HAP-1 (cell line): ENCODE results near the gene NADK2.
A peak's percentile ranks its signal among the peaks of the same experiment; 100 is the strongest.

Experiments
- DNase-seq, 2 experiments: peaks; one replicate each; pipeline ENCODE4 v3.0.0-alpha.2; 2016 to 2020; ENCODE audit warnings: low spot score in 2 of 2
- H3K27me3 ChIP-seq: fragments of 250-450 bp; sonication (Bioruptor Pico); 2 replicates; pipeline ENCODE4 v1.5.1; 2020; ENCODE audit warnings: low read depth, mild to moderate bottlenecking, moderate library complexity
- H3K36me3 ChIP-seq: fragments of 250-450 bp; sonication (Bioruptor Pico); replicated peaks from 2 replicates; pipeline ENCODE4 v1.5.1; 2020; ENCODE audit warnings: mild to moderate bottlenecking
- H3K4me1 ChIP-seq: fragments of 250-450 bp; sonication (Bioruptor Pico); 2 replicates; pipeline ENCODE4 v1.5.1; 2020; ENCODE audit warnings: mild to moderate bottlenecking
- H3K4me3 ChIP-seq: fragments of 250-450 bp; sonication (Bioruptor Pico); 2 replicates; pipeline ENCODE4 v1.5.1; 2020; ENCODE audit warnings: mild to moderate bottlenecking, moderate library complexity
- H3K9me3 ChIP-seq: fragments of 250-450 bp; sonication (Bioruptor Pico); 2 replicates; pipeline ENCODE4 v1.5.1; 2020; ENCODE audit warnings: mild to moderate bottlenecking, moderate library complexity
- in situ Hi-C: fragments of 300-500 bp; cut with MboI; formaldehyde crosslinking; loops from 3 replicates; pipeline ENCODE4 v1.14.3; 2020; ENCODE audit warnings: low sequenced_read_pairs, inconsistent platforms, mixed read lengths

NADK2 gene

DNA sequence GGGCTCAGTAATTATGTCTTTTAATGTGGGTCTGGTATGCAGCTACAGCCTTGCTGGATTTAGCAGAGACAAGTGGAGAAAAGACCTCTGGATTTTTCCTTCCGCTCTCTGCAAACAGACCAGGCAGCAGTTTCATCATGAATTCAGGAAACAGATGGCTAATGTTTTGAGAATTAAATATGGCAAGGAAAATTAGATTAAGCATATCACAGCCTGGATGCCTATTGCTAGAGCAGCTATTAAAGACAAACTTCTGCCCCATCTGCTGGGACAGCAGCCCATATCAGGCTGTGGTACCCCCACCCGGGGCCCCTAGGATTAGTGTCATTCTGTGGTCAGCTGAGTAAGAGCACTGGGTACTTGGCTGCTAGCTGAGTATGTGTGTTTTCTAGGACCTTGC, 83.6 kb downstream of the NADK2 start:
- in situ Hi-C loops = no loop called here
- Histone ChIP-seq H3K4me3 (no peak overlapping the region), H3K4me1 (peaks cover 5% of the 10 kb centered on the region), H3K36me3 (peaks cover 89% of the 10 kb centered on the region), H3K27me3 (no peaks in the 10 kb centered on the region), H3K9me3 (no peaks in the 10 kb centered on the region)
- no peak for DNase-seq

DNA sequence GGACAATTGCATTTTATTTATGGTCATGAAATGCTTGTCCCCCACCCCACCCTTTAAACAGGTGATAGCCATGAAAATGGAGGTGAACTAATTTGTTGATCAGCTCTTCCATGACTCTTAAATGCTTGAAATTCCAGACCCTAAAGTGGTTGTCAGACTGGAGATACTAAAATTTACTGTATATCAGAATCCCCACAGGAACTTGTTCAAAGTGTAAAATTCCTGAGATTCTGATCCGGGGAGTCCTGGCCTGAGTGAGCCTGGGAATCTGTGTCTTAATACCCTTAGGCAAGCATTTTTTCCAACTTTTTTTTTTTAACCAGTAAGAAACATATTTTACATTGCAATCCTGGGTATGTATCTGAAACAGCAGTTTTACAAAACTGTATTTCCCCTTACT, 85.1 kb downstream of the NADK2 start:
- no peaks in the 10 kb centered on the region for H3K9me3 ChIP-seq
- in situ Hi-C loops = no loop called here
- H3K27me3 ChIP-seq = no peaks in the 10 kb centered on the region
- no peak overlapping the region for H3K4me3 ChIP-seq
- no peak for DNase-seq
- peaks cover 74% of the 10 kb centered on the region for H3K36me3 ChIP-seq
- peaks cover 5% of the 10 kb centered on the region for H3K4me1 ChIP-seq

- Histone ChIP-seq H3K4me3 (no peak overlapping the region), H3K36me3 (peaks cover 72% of the 10 kb centered on the region), H3K27me3 (no peaks in the 10 kb centered on the region), H3K9me3 (no peaks in the 10 kb centered on the region), H3K4me1 (peaks cover 5% of the 10 kb centered on the region)
- DNase-seq = no peak
- in situ Hi-C loops = no loop called here
Measured at GRCh38 chr5:36156121-36156601, 85.6 kb downstream of the NADK2 start.

GRCh38 chr5:36155291-36155690, 86.4 kb downstream of the NADK2 start:
- Histone ChIP-seq H3K4me3 (no peak overlapping the region), H3K9me3 (no peaks in the 10 kb centered on the region), H3K4me1 (peaks cover 10% of the 10 kb centered on the region), H3K27me3 (no peaks in the 10 kb centered on the region), H3K36me3 (peaks cover 66% of the 10 kb centered on the region)
- in situ Hi-C loops = no loop called here
- no peak for DNase-seq

DNA sequence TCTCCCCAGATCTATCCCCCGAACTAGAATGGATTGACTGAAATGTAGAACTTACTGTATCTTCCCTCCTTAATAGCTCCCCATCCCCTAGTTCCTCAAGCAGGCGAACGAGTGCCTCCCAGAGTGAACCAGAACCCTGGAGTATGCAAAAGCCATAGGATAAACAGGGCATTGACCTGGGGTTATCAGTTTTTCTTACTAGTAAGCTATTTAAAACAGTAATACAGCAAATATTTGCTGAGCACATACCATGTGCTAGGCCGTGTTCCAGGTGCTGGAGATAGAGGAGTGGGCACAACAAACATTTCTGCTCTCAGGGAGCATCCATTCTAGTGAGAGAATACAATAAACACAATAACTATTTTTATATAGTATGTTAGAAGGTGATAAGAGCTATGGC, 88.0 kb downstream of the NADK2 start:
- Histone ChIP-seq H3K4me3 (peak overlapping the region; percentile 85; the same call in 1 of the 2 replicates), H3K36me3 (peaks cover 50% of the 10 kb centered on the region), H3K4me1 (peaks cover 12% of the 10 kb centered on the region)

GRCh38 chr5:36153298-36153677, 88.4 kb downstream of the NADK2 start:
- no peaks in the 10 kb centered on the region for H3K9me3 ChIP-seq
- peak overlapping the region; percentile 85 for H3K4me3 ChIP-seq
- peaks cover 12% of the 10 kb centered on the region for H3K4me1 ChIP-seq
- in situ Hi-C loops = loop anchor here (5.0 kb wide), 1 partner anchor 76 kb away; no protein-coding TSS in a partner anchor
- DNase-seq = no peak
- peaks cover 46% of the 10 kb centered on the region for H3K36me3 ChIP-seq
- no peaks in the 10 kb centered on the region for H3K27me3 ChIP-seq

More for the DNA sequence above, 88.0 kb downstream of the NADK2 start:
- in situ Hi-C loops = loop anchor here (5.0 kb wide), 1 partner anchor 76 kb away; no protein-coding TSS in a partner anchor
- DNase-seq = no peak
- no peaks in the 10 kb centered on the region for H3K9me3 ChIP-seq
- no peaks in the 10 kb centered on the region for H3K27me3 ChIP-seq

GRCh38 chr5:36152324-36153297, 89.1 kb downstream of the NADK2 start:
- H3K36me3 ChIP-seq = peaks cover 43% of the 10 kb centered on the region
- in situ Hi-C loops = loop anchor here (5.0 kb wide), 1 partner anchor 75 kb away; no protein-coding TSS in a partner anchor
- no peaks in the 10 kb centered on the region for H3K27me3 ChIP-seq
- DNase-seq = peak; percentile 13 to 18
- H3K4me3 ChIP-seq = peak overlapping the region; percentile 85
- H3K9me3 ChIP-seq = no peaks in the 10 kb centered on the region
- peaks cover 12% of the 10 kb centered on the region for H3K4me1 ChIP-seq

GRCh38 chr5:36151434-36152323, 90.0 kb downstream of the NADK2 start, which contains the start of the genes LMBRD2 and SKP2:
TSS of gene LMBRD2 (minus strand) at chr5:36151887. CDS start at chr5:36143349, 8,538 bp downstream.
TSS of gene SKP2 (plus strand) at chr5:36152111. CDS start at chr5:36152263, 152 bp downstream.
- Histone ChIP-seq H3K36me3 (peaks cover 33% of the 10 kb centered on the region), H3K4me3 (peak within 1 kb of the TSS; percentile 85), H3K27me3 (no peaks in the 10 kb centered on the region), H3K9me3 (no peaks in the 10 kb centered on the region), H3K4me1 (peaks cover 12% of the 10 kb centered on the region)
- peak; percentile 98 for DNase-seq
- in situ Hi-C loops = loop anchor here (5.0 kb wide), 1 partner anchor 74 kb away; no protein-coding TSS in a partner anchor

DNA sequence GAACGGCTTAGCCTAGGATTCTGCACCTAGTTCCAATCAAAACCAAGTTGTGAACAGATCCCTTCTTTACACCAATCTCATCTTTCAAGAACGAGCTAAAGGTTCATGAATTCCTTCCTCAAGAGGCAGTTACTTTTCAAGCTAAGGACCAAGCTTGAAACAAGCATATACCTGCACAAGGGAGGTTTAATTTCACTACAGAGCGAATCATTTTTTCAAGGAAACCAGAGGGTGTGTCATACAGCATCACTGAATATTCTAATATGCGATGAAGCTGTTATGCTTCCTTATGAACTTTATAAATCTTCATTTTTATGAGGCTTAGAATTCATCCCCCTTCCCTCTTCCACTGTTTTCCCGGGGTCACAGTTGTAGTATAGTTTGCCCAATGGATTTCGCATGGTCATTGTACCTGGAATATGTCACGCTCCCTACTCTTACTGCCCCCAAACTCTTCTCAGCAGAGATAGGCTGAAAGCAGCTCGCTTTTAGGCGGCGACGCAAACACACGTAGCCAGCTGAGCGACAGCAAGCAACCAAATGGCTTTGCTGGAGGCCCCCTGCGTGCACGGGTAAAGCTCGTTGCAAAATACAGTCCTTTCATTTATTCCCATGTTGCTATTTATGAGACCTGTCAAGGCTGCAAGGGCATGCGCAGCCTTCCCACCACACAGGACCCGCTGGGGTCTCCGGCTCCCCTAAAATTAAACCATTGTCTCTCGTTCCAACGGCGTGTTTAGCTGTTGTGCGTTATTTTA, 90.9 kb downstream of the NADK2 start:
- in situ Hi-C loops = loop anchor here (5.0 kb wide), 1 partner anchor 74 kb away; no protein-coding TSS in a partner anchor
- no peaks in the 10 kb centered on the region for H3K9me3 ChIP-seq
- H3K4me1 ChIP-seq = peaks cover 12% of the 10 kb centered on the region
- H3K36me3 ChIP-seq = peaks cover 27% of the 10 kb centered on the region
- no peaks in the 10 kb centered on the region for H3K27me3 ChIP-seq
- H3K4me3 ChIP-seq = peak overlapping the region; percentile 85
- DNase-seq = peak; percentile 33 to 67

GRCh38 chr5:36147681-36148080, 94.0 kb downstream of the NADK2 start:
- DNase-seq = no peak
- peaks cover 7% of the 10 kb centered on the region for H3K4me1 ChIP-seq
- in situ Hi-C loops = no loop called here
- no peak overlapping the region for H3K4me3 ChIP-seq
- H3K36me3 ChIP-seq = 0 out of 2 replicates have a peak, but pooled peaks cover 2% of the 10 kb centered on the region
- H3K9me3 ChIP-seq = no peaks in the 10 kb centered on the region
- no peaks in the 10 kb centered on the region for H3K27me3 ChIP-seq

GRCh38 chr5:36146390-36146789, 95.3 kb downstream of the NADK2 start:
- Histone ChIP-seq H3K9me3 (no peaks in the 10 kb centered on the region), H3K4me1 (peaks cover 7% of the 10 kb centered on the region), H3K4me3 (no peak overlapping the region), H3K27me3 (no peaks in the 10 kb centered on the region), H3K36me3 (peaks cover 1% of the 10 kb centered on the region; the same call in 1 of the 2 replicates)
- DNase-seq = no peak
- in situ Hi-C loops = no loop called here

- H3K4me1 ChIP-seq = peaks cover 2% of the 10 kb centered on the region
- H3K36me3 ChIP-seq = no peaks in the 10 kb centered on the region; the same call in 1 of the 2 replicates
- no peak for DNase-seq
- in situ Hi-C loops = no loop called here
- no peaks in the 10 kb centered on the region for H3K9me3 ChIP-seq
- no peak overlapping the region for H3K4me3 ChIP-seq
- H3K27me3 ChIP-seq = no peaks in the 10 kb centered on the region
Measured at GRCh38 chr5:36145311-36145710, 96.4 kb downstream of the NADK2 start.
